ENCODE data around the gene ITGA2B.

Gene ITGA2B

DNA sequence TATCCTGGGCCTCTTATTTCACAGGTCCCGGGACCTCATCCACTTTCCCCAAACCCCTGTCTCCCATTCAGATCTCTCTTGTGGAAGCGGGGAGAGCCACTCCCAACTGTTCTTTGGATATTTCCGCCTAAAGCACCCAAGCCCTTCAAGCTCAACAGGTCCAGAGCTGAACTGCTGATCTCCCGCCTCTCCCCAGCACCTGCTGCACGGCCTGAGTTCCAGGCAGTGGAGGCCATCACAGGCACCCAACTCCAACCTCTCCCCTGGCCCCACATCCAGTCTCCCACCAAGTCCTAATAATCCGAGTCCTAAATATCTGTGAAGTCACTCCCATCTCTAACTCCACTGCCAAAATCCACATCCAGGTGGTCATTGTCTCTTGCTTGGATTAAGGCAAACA is 6.5 kb downstream of the ITGA2B start:
- TF ChIP-seq, protein P1, sequence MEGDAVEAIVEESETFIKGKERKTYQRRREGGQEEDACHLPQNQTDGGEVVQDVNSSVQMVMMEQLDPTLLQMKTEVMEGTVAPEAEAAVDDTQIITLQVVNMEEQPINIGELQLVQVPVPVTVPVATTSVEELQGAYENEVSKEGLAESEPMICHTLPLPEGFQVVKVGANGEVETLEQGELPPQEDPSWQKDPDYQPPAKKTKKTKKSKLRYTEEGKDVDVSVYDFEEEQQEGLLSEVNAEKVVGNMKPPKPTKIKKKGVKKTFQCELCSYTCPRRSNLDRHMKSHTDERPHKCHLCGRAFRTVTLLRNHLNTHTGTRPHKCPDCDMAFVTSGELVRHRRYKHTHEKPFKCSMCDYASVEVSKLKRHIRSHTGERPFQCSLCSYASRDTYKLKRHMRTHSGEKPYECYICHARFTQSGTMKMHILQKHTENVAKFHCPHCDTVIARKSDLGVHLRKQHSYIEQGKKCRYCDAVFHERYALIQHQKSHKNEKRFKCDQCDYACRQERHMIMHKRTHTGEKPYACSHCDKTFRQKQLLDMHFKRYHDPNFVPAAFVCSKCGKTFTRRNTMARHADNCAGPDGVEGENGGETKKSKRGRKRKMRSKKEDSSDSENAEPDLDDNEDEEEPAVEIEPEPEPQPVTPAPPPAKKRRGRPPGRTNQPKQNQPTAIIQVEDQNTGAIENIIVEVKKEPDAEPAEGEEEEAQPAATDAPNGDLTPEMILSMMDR (IDR thresholded peaks at IDR 0.05; ENCODE audit: extremely low read depth, missing control alignments) = no peak
- DNase-seq (ENCODE audit: low spot score) = no peak

DNA sequence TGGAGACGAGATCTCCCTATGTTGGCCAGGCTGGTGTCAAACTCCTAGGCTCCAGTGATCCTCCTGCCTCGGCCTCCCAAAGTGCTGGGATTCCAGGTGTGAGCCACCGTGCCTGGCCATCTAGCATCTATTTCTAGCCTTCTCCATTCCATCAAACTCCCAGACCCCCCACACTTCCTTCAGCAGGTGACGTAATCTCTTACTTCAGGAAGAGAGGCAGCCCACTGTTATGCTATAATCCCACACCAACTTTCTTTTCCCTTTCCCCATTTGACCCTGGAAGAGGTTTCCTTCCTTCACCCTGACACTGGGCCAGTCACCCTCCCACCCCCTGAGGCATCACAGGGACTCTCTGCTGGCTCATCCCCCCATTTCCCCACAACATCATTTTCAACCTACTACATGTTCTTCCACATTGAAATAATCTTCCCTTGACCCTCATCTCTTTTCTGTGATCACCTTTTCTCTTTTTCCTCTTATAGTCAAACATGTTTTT is 7.6 kb downstream of the ITGA2B start:
- DNase-seq (ENCODE audit: low spot score) = no peak
- TF ChIP-seq, protein P1 (IDR thresholded peaks at IDR 0.05; ENCODE audit: extremely low read depth, missing control alignments) = no peak

DNA sequence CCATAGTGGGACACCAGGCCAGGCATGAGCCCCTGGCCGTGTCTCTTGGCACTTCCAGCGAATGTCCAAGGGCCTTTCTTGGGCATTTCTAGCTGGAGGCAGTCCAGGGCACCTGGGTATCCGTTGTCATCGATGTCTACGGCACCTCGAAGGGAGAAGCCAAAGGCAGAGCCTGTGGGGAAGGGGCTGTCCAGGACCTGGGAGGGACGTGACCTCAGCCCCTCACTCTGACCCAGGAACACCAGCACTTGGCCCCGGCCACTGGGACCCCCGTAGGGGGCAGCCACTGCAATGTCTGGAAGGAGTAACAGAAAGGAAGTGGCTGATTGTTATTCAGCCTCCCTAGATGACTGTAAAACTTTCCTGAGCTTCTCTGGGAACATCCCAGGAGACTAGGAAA is 8.7 kb downstream of the ITGA2B start:
- peak; percentile 15 for DNase-seq (ENCODE audit: low spot score)
- TF ChIP-seq, protein P1 (IDR thresholded peaks at IDR 0.05; ENCODE audit: extremely low read depth, missing control alignments) = no peak

DNA sequence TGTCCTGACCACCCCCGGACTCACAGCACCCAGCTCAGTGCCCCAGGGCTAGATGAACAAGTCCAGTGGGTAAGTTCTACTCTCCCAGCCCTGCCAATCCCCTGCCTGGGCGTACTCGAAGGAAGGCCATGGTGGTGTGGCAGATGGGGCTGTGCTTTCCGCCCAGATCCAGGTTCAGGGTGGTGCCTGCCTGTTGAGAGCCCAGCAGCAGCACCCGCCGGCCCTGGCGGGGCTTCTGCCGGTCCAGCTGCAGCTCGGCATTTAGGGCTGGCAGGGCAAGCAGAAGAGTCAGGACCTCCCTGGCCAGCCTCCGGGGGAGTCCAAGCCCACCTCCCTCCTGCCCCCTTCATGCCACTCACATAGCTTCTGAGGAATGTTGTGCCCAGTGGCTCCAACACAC is 9.6 kb downstream of the ITGA2B start:
- DNase-seq (ENCODE audit: low spot score) = peak; percentile 8
- TF ChIP-seq, protein P1 (IDR thresholded peaks at IDR 0.05; ENCODE audit: extremely low read depth, missing control alignments) = no peak

DNA sequence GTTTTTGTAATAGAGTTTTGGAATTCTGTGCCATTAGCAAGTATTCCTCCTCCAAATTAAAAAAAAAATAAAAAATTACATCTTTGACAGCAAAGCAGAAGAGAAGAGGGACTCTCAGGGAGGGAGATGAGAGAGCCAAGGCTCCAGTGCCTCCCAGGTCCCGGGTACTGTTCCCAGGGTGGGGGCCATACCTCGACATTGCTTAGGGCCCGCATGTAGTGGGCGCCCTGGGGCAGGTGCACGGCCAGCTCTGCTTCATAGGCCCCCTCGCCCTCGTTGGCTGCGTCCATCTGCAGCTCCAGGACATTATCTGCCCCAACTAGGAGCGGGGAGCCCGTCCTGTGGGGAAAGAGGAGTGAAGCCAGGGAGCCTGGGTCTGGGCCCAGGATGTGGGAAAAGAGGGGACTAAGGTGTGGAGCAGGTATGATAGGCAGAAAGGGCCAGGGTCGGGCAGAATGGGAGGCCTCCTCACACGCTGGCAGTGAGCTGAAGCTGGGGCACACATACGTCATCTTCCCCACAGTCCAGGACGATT is 11.2 kb downstream of the ITGA2B start:
- TF ChIP-seq, protein P1 (IDR thresholded peaks at IDR 0.05; ENCODE audit: extremely low read depth, missing control alignments) = no peak
- DNase-seq (ENCODE audit: low spot score) = no peak

DNA sequence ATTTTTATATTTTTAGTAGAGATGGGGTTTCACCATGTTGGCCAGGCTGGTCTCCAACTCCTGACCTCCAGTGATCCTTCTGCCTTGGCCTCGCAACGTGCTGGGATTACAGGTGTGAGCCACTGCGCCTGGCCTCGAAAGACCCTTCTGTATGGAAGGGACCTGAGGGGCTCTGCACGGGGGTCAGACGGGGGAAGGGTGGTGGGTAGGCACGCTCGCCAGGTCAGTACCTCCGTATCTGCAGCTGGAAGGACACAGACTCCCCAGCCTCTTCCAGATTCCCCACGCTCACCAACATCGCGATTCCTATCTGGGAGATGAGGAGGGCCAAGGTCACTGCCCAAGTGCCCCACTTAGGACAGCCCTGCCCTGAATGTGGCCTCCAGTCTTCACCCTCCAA is 12.7 kb downstream of the ITGA2B start:
- DNase-seq (ENCODE audit: low spot score) = no peak
- TF ChIP-seq, protein P1 (IDR thresholded peaks at IDR 0.05; ENCODE audit: extremely low read depth, missing control alignments) = no peak

DNA sequence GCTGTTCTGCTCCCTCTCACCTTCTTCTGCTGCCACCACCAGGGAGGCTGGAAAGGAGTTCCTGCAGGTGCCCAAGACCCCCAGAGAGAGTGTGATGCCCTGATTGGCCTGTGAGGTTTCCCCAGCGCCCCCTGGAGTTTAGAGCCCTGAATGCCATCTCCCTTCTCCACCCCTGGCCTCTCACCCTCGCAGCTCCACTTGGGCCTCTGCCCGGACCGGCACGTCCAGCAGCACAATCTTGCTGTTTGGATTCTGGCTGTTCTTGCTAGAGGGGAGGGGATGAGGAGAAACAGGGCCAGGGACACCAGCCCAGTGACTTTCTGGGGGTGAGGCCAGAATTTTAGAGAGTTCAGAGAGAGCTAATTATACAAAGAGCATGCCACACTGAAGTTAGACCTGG is 13.3 kb downstream of the ITGA2B start:
- peak; percentile 75 for DNase-seq (ENCODE audit: low spot score)
- TF ChIP-seq, protein P1 (IDR thresholded peaks at IDR 0.05; ENCODE audit: extremely low read depth, missing control alignments) = peak; percentile 32
